Fibroblast of the aortic adventitia (primary cell): ENCODE data around the gene MAPKAPK5. TPM values are rescaled to one million over a fixed set of nuclear protein-coding genes. Genes with fewer than 3 reads are reported as not detected.

ENCODE experiments used
- DNase-seq: peaks from one replicate; pipeline ENCODE4 v3.0.0-alpha.2; 2010; ENCODE audit warnings: low read depth
- H3K4me3 ChIP-seq: 2 replicates; pipeline ENCODE4 v1.5.1; 2011; ENCODE audit warnings: low read depth, mild to moderate bottlenecking, control low read depth, low read length, moderate library complexity
- CTCF ChIP-seq: IDR thresholded peaks from 2 replicates; pipeline ENCODE4 v1.5.1; 2011; ENCODE audit warnings: mild to moderate bottlenecking, low read length, control low read depth, inconsistent platforms; ENCODE audit not compliant: insufficient read depth
- total RNA-seq: library from RNA; depleted of rRNA; stranded (reverse); fragments of >200 nt; gene quantifications from 2 replicates; pipeline ENCODE4 v1.2.3, GENCODE V29; 2012; ENCODE audit warnings: low replicate concordance

Gene MAPKAPK5
- total RNA-seq, 1 donor, result 34.6 TPM

- no peak for TF ChIP-seq CTCF
- DNase-seq, result no peak
- no peak overlapping the region for H3K4me3 ChIP-seq
Measured at GRCh38 chr12:111881716-111882115, 39.7 kb downstream of the MAPKAPK5 start.

- DNase-seq, result no peak
- no peak overlapping the region for H3K4me3 ChIP-seq
Measured at GRCh38 chr12:111886662-111887545, 44.9 kb downstream of the MAPKAPK5 start.

GRCh38 chr12:111887926-111888745 is 46.1 kb downstream of the MAPKAPK5 start:
- no peak for DNase-seq
- H3K4me3 ChIP-seq, result no peak overlapping the region

More at GRCh38 chr12:111886662-111887545, 44.9 kb downstream of the MAPKAPK5 start:
- TF ChIP-seq CTCF, result no peak

GRCh38 chr12:111893287-111893686 is 51.3 kb downstream of the MAPKAPK5 start:
- no peak overlapping the region for H3K4me3 ChIP-seq
- DNase-seq, result no peak
- no peak for TF ChIP-seq CTCF

More at GRCh38 chr12:111887926-111888745, 46.1 kb downstream of the MAPKAPK5 start:
- no peak for TF ChIP-seq CTCF

GRCh38 chr12:111894556-111894955 is 52.5 kb downstream of the MAPKAPK5 start:
- no peak for DNase-seq
- H3K4me3 ChIP-seq, result no peak overlapping the region
- no peak for TF ChIP-seq CTCF

- no peak overlapping the region for H3K4me3 ChIP-seq
- no peak for TF ChIP-seq CTCF
- DNase-seq, result no peak
Measured at GRCh38 chr12:111901182-111901581, 59.2 kb downstream of the MAPKAPK5 start.
